ENCODE results near the gene AKAP13. TPM values are rescaled to one million over a fixed set of nuclear protein-coding genes. Genes with fewer than 3 reads are reported as not detected.

Gene AKAP13
- total RNA-seq, 1 donor from 2014 or later, result 145 TPM

DNA sequence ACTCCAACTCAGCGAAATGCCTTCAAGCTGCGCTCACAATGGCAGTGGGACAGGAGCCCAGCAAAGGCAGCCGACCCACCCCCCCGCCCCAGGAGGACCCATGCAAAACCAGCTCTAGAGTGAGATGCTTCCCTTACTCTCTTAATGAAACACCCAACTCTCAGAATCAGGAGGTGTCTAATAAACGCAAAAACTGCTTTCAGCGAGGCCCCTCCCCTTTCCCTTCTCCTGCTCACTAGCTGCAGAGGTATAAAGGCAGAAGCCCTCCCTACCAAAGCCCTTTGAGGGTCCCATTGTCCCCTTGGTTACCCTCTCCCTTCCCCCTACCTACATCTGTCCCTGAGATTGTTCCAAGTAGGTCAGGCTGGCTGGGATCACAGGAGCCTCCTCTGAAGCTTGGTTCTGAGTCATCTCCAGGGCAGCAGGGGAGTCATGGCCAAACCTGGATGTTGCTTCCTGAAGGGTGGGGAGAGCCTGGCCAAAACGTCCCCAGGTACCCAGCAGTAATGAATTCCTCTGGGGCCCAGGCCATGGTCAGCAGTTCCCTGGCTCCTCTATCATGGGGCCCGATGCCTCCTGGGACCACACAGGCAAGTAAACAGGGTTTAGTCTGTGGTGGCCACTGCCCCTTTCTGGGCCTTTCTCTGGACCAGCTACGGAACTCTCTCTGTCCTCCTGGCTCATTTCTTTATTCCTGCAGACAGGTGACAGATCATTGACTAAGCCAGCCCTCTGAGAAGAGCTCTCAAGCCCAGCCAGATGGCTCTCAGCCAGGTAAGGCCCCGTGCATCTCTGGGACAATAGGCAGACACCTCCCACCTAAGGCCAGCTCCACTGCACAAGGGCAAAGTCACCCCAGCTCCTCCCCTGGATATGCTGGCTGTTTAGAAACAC is 405.7 kb downstream of the AKAP13 start:
- no peaks in the 10 kb centered on the region for H3K36me3 Mint-ChIP-seq (ENCODE audit: unreplicated experiment)
- no peak for TF ChIP-seq CTCF (IDR thresholded peaks at IDR 0.05; ENCODE audit: partially characterized antibody, unreplicated experiment)
- no peak for DNase-seq
- H3K27me3 Mint-ChIP-seq (ENCODE audit: unreplicated experiment), result peaks cover 6% of the 10 kb centered on the region
- peaks cover 52% of the 10 kb centered on the region for H3K4me1 Mint-ChIP-seq (ENCODE audit: low read depth, unreplicated experiment)
- peak overlapping the region; percentile 38 for H3K27ac Mint-ChIP-seq (ENCODE audit: unreplicated experiment)
- H3K9me3 Mint-ChIP-seq (ENCODE audit: unreplicated experiment), result peaks cover 2% of the 10 kb centered on the region
- H3K4me3 Mint-ChIP-seq (ENCODE audit: unreplicated experiment), result no peak overlapping the region

DNA sequence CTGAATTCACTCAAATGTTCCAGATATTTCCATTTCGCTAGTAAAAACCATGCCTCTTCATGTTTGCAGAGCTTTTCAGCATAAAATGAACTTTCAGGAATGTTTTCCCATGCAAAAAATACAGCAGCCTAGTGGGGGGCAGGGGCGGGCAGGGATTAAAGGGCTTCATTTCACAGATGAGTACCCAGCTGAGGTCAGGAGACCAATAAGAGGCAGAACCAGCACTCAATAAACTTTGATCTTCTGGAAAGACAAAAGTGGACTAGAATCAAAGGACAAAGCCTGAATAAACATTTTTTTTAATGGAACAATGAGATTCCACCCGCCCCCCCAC is 406.3 kb downstream of the AKAP13 start:
- no peak for TF ChIP-seq CTCF (IDR thresholded peaks at IDR 0.05; ENCODE audit: partially characterized antibody, unreplicated experiment)

DNA sequence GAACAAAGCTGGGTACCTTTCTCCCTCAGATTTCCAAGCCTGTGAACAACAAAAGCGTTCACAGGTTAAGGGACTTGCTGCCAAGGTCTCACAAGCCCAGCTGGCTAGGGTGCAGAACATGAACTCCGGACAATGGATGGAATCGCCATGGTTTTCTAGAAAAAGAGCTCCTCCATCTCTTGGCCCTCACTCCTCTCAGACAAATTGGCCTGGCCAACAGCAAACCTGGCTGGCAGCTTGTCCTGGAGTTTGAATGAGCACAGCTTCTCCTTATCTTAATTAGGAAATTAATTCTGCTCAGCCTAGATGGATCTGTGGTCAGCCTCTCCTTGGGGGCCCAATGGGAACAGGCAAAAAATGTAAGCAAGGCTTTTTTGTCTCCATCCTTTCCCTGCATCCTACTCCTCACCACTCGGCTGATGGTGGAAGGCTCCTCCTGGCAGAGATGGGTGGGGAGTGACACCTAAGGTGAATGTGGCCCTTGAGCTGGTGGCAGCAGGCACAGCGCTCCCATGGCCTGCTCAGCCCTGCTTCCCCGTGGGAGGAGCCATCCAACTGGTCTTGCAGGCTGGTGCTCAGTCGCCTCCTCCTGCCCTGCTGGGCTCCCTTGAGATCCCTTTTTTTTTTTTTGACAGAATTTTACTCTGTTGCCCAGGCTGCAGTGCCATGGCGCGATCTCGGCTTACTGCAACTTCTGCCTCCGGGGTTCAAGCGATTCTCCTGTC is 408.5 kb downstream of the AKAP13 start:
- peak overlapping the region; percentile 66 for H3K27ac Mint-ChIP-seq (ENCODE audit: unreplicated experiment)

More for the DNA sequence above, 406.3 kb downstream of the AKAP13 start:
- no peaks in the 10 kb centered on the region for H3K36me3 Mint-ChIP-seq (ENCODE audit: unreplicated experiment)
- DNase-seq, result no peak
- H3K4me3 Mint-ChIP-seq (ENCODE audit: unreplicated experiment), result no peak overlapping the region
- H3K4me1 Mint-ChIP-seq (ENCODE audit: low read depth, unreplicated experiment), result peaks cover 53% of the 10 kb centered on the region
- peaks cover 5% of the 10 kb centered on the region for H3K27me3 Mint-ChIP-seq (ENCODE audit: unreplicated experiment)
- H3K9me3 Mint-ChIP-seq (ENCODE audit: unreplicated experiment), result peaks cover 2% of the 10 kb centered on the region
- peak overlapping the region; percentile 38 for H3K27ac Mint-ChIP-seq (ENCODE audit: unreplicated experiment)

DNA sequence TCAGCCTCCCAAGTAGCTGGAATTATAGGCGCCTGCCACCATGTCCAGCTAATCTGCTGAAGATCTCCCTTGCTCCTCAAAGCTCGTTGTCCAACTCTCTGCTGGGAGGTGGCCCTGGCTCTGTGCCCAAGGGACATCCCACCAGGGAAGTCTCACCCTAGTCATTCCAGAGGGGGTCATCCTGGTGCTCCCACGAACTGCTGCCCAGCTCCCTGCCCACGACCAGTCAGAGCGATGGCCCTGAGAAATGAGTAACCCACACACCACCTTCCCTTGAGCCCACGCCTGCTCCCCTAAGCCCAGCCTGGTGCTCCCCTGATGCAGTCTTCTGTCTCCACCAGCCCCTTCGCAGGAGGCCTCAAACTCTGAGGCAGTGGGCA is 409.1 kb downstream of the AKAP13 start:
- Mint-ChIP-seq H3K4me3 (ENCODE audit: unreplicated experiment) (peak overlapping the region; percentile 6), H3K27me3 (ENCODE audit: unreplicated experiment) (peaks cover 5% of the 10 kb centered on the region), H3K4me1 (ENCODE audit: low read depth, unreplicated experiment) (peaks cover 53% of the 10 kb centered on the region), H3K27ac (ENCODE audit: unreplicated experiment) (peak overlapping the region; percentile 66), H3K36me3 (ENCODE audit: unreplicated experiment) (no peaks in the 10 kb centered on the region), H3K9me3 (ENCODE audit: unreplicated experiment) (peaks cover 6% of the 10 kb centered on the region)
- DNase-seq, result no peak
- TF ChIP-seq CTCF (IDR thresholded peaks at IDR 0.05; ENCODE audit: partially characterized antibody, unreplicated experiment), result no peak

More for the DNA sequence above, 408.5 kb downstream of the AKAP13 start:
- TF ChIP-seq CTCF (IDR thresholded peaks at IDR 0.05; ENCODE audit: partially characterized antibody, unreplicated experiment), result no peak
- H3K27me3 Mint-ChIP-seq (ENCODE audit: unreplicated experiment), result peaks cover 5% of the 10 kb centered on the region
- peaks cover 6% of the 10 kb centered on the region for H3K9me3 Mint-ChIP-seq (ENCODE audit: unreplicated experiment)
- no peak for DNase-seq
- no peaks in the 10 kb centered on the region for H3K36me3 Mint-ChIP-seq (ENCODE audit: unreplicated experiment)
- H3K4me1 Mint-ChIP-seq (ENCODE audit: low read depth, unreplicated experiment), result peaks cover 53% of the 10 kb centered on the region
- no peak overlapping the region for H3K4me3 Mint-ChIP-seq (ENCODE audit: unreplicated experiment)
